ENCODE data around the gene CHCHD6. TPM values are rescaled to one million over a fixed set of nuclear protein-coding genes. Genes with fewer than 3 reads are reported as not detected.
A peak's percentile ranks its signal among the peaks of the same experiment; 100 is the strongest.

Gene CHCHD6
- total and polyA plus RNA-seq, 5 donors from 2014 or later: 5.6 to 10.5 (median 8.1) TPM

- Histone ChIP-seq H3K27me3 (ENCODE audit: control insufficient read depth, insufficient read depth, low read length) (no peaks in the 10 kb centered on the region), H3K4me3 (ENCODE audit: low read depth, low read length) (no peak overlapping the region), H3K9me3 (ENCODE audit: control insufficient read depth in 2 of 2, low read length in 2 of 2) (no peaks in the 10 kb centered on the region), H3K36me3 (ENCODE audit: control insufficient read depth, insufficient read depth, low read length) (no peaks in the 10 kb centered on the region), H3K4me1 (ENCODE audit: control insufficient read depth, insufficient read depth, low read length, poor library complexity, severe bottlenecking) (no peaks in the 10 kb centered on the region), H3K27ac (ENCODE audit: insufficient read depth, low read length, poor library complexity, severe bottlenecking) (no peak overlapping the region)
- Mint-ChIP-seq H3K27me3 (no peaks in the 10 kb centered on the region), H3K27ac (no peak overlapping the region), H3K4me3 (no peak overlapping the region), H3K36me3 (peaks cover 14% of the 10 kb centered on the region), H3K9me3 (no peaks in the 10 kb centered on the region), H3K4me1 (peaks cover 0 to 7% (median 4%) of the 10 kb centered on the region in 4 donors)
- ATAC-seq (ENCODE audit: low read depth in 2 of 2) (no peak), DNase-seq (no peak)
Observed at GRCh38 chr3:126992216-126992615, 288.2 kb downstream of the CHCHD6 start.

- no peaks in the 10 kb centered on the region for H3K27me3 Mint-ChIP-seq
- no peak overlapping the region for H3K4me3 Mint-ChIP-seq
- DNase-seq (no peak), ATAC-seq (ENCODE audit: low read depth in 2 of 2) (no peak)
- no peak overlapping the region for H3K27ac ChIP-seq (ENCODE audit: insufficient read depth, low read length, poor library complexity, severe bottlenecking)
- H3K27me3 ChIP-seq (ENCODE audit: control insufficient read depth, insufficient read depth, low read length): no peaks in the 10 kb centered on the region
- H3K4me1 ChIP-seq (ENCODE audit: control insufficient read depth, insufficient read depth, low read length, poor library complexity, severe bottlenecking): no peaks in the 10 kb centered on the region
- H3K4me3 ChIP-seq (ENCODE audit: low read depth, low read length): no peak overlapping the region
- no peaks in the 10 kb centered on the region for H3K36me3 ChIP-seq (ENCODE audit: control insufficient read depth, insufficient read depth, low read length)
- H3K4me1 Mint-ChIP-seq: peaks cover 0 to 5% (median 3%) of the 10 kb centered on the region in 4 donors
- H3K9me3 Mint-ChIP-seq: no peaks in the 10 kb centered on the region
- no peaks in the 10 kb centered on the region for H3K9me3 ChIP-seq (ENCODE audit: control insufficient read depth in 2 of 2, low read length in 2 of 2)
- peaks cover 14% of the 10 kb centered on the region for H3K36me3 Mint-ChIP-seq
- H3K27ac Mint-ChIP-seq: no peak overlapping the region
Observed at GRCh38 chr3:126992776-126993175, 288.7 kb downstream of the CHCHD6 start.

GRCh38 chr3:126993436-126993835 lies 289.4 kb downstream of the CHCHD6 start:
- Histone ChIP-seq H3K4me3 (ENCODE audit: low read depth, low read length) (no peak overlapping the region), H3K27ac (ENCODE audit: insufficient read depth, low read length, poor library complexity, severe bottlenecking) (no peak overlapping the region), H3K36me3 (ENCODE audit: control insufficient read depth, insufficient read depth, low read length) (no peaks in the 10 kb centered on the region), H3K9me3 (ENCODE audit: control insufficient read depth in 2 of 2, low read length in 2 of 2) (no peaks in the 10 kb centered on the region), H3K4me1 (ENCODE audit: control insufficient read depth, insufficient read depth, low read length, poor library complexity, severe bottlenecking) (no peaks in the 10 kb centered on the region), H3K27me3 (ENCODE audit: control insufficient read depth, insufficient read depth, low read length) (no peaks in the 10 kb centered on the region)
- Mint-ChIP-seq H3K27me3 (no peaks in the 10 kb centered on the region), H3K4me3 (no peak overlapping the region), H3K27ac (peak overlapping the region in 1 of 3 donors; percentile 75), H3K36me3 (peaks cover 14% of the 10 kb centered on the region), H3K9me3 (no peaks in the 10 kb centered on the region), H3K4me1 (peaks cover 0 to 5% (median 3%) of the 10 kb centered on the region in 4 donors)
- ATAC-seq (ENCODE audit: low read depth in 2 of 2) (no peak), DNase-seq (no peak)

- Mint-ChIP-seq H3K36me3 (peaks cover 10% of the 10 kb centered on the region), H3K27me3 (no peaks in the 10 kb centered on the region), H3K4me1 (peaks cover 0 to 5% (median 3%) of the 10 kb centered on the region in 4 donors), H3K9me3 (no peaks in the 10 kb centered on the region), H3K4me3 (no peak overlapping the region), H3K27ac (no peak overlapping the region)
- DNase-seq (no peak), ATAC-seq (ENCODE audit: low read depth in 2 of 2) (no peak)
- Histone ChIP-seq H3K27me3 (ENCODE audit: control insufficient read depth, insufficient read depth, low read length) (no peaks in the 10 kb centered on the region), H3K9me3 (ENCODE audit: control insufficient read depth in 2 of 2, low read length in 2 of 2) (no peaks in the 10 kb centered on the region), H3K27ac (ENCODE audit: insufficient read depth, low read length, poor library complexity, severe bottlenecking) (no peak overlapping the region), H3K4me3 (ENCODE audit: low read depth, low read length) (no peak overlapping the region), H3K36me3 (ENCODE audit: control insufficient read depth, insufficient read depth, low read length) (no peaks in the 10 kb centered on the region), H3K4me1 (ENCODE audit: control insufficient read depth, insufficient read depth, low read length, poor library complexity, severe bottlenecking) (no peaks in the 10 kb centered on the region)
Observed at GRCh38 chr3:126994661-126995245, 290.7 kb downstream of the CHCHD6 start.

GRCh38 chr3:126995254-126995780 lies 291.3 kb downstream of the CHCHD6 start:
- ATAC-seq (ENCODE audit: low read depth in 2 of 2) (no peak), DNase-seq (no peak)
- H3K9me3 Mint-ChIP-seq: no peaks in the 10 kb centered on the region
- no peak overlapping the region for H3K4me3 Mint-ChIP-seq
- Histone ChIP-seq H3K27me3 (ENCODE audit: control insufficient read depth, insufficient read depth, low read length) (no peaks in the 10 kb centered on the region), H3K36me3 (ENCODE audit: control insufficient read depth, insufficient read depth, low read length) (no peaks in the 10 kb centered on the region), H3K9me3 (ENCODE audit: control insufficient read depth in 2 of 2, low read length in 2 of 2) (no peaks in the 10 kb centered on the region), H3K4me1 (ENCODE audit: control insufficient read depth, insufficient read depth, low read length, poor library complexity, severe bottlenecking) (no peaks in the 10 kb centered on the region), H3K4me3 (ENCODE audit: low read depth, low read length) (no peak overlapping the region), H3K27ac (ENCODE audit: insufficient read depth, low read length, poor library complexity, severe bottlenecking) (no peak overlapping the region)
- H3K36me3 Mint-ChIP-seq: peaks cover 10% of the 10 kb centered on the region
- no peaks in the 10 kb centered on the region for H3K27me3 Mint-ChIP-seq
- peaks cover 0 to 5% (median 3%) of the 10 kb centered on the region in 4 donors for H3K4me1 Mint-ChIP-seq
- H3K27ac Mint-ChIP-seq: no peak overlapping the region

GRCh38 chr3:126995926-126996512 lies 292.0 kb downstream of the CHCHD6 start:
- no peaks in the 10 kb centered on the region for H3K4me1 ChIP-seq (ENCODE audit: control insufficient read depth, insufficient read depth, low read length, poor library complexity, severe bottlenecking)
- no peaks in the 10 kb centered on the region for H3K27me3 ChIP-seq (ENCODE audit: control insufficient read depth, insufficient read depth, low read length)
- H3K4me3 ChIP-seq (ENCODE audit: low read depth, low read length): no peak overlapping the region
- no peaks in the 10 kb centered on the region for H3K9me3 ChIP-seq (ENCODE audit: control insufficient read depth in 2 of 2, low read length in 2 of 2)
- Mint-ChIP-seq H3K27me3 (no peaks in the 10 kb centered on the region), H3K36me3 (peaks cover 5% of the 10 kb centered on the region), H3K4me3 (no peak overlapping the region), H3K9me3 (no peaks in the 10 kb centered on the region), H3K4me1 (peaks cover 0 to 3% (median 2%) of the 10 kb centered on the region in 4 donors), H3K27ac (no peak overlapping the region)
- no peak overlapping the region for H3K27ac ChIP-seq (ENCODE audit: insufficient read depth, low read length, poor library complexity, severe bottlenecking)
- DNase-seq (no peak), ATAC-seq (ENCODE audit: low read depth in 2 of 2) (no peak)
- no peaks in the 10 kb centered on the region for H3K36me3 ChIP-seq (ENCODE audit: control insufficient read depth, insufficient read depth, low read length)

- H3K27me3 ChIP-seq (ENCODE audit: control insufficient read depth, insufficient read depth, low read length): no peaks in the 10 kb centered on the region
- no peak for ATAC-seq (ENCODE audit: low read depth in 2 of 2)
- Mint-ChIP-seq H3K27me3 (no peaks in the 10 kb centered on the region), H3K9me3 (no peaks in the 10 kb centered on the region), H3K4me1 (peaks cover 0 to 3% (median 1%) of the 10 kb centered on the region in 4 donors), H3K36me3 (peaks cover 3% of the 10 kb centered on the region), H3K4me3 (no peak overlapping the region), H3K27ac (no peak overlapping the region)
- no peaks in the 10 kb centered on the region for H3K36me3 ChIP-seq (ENCODE audit: control insufficient read depth, insufficient read depth, low read length)
- DNase-seq: no peak
- no peak overlapping the region for H3K27ac ChIP-seq (ENCODE audit: insufficient read depth, low read length, poor library complexity, severe bottlenecking)
- H3K4me3 ChIP-seq (ENCODE audit: low read depth, low read length): no peak overlapping the region
- no peaks in the 10 kb centered on the region for H3K9me3 ChIP-seq (ENCODE audit: control insufficient read depth in 2 of 2, low read length in 2 of 2)
- H3K4me1 ChIP-seq (ENCODE audit: control insufficient read depth, insufficient read depth, low read length, poor library complexity, severe bottlenecking): no peaks in the 10 kb centered on the region
Observed at GRCh38 chr3:126996905-126997304, 292.9 kb downstream of the CHCHD6 start.

All from CD4-positive, CD25-positive, alpha-beta regulatory T cell (primary cell).